B cell (primary cell): ENCODE data around the gene SWT1.

ENCODE experiments used
- EZH2 ChIP-seq: IDR thresholded peaks from 2 replicates; pipeline ENCODE4 v1.6.1; 2012; ENCODE audit warnings: borderline replicate concordance, low read depth, mild to moderate bottlenecking, moderate library complexity, low read length; ENCODE audit not compliant: insufficient read depth, poor library complexity, severe bottlenecking
- TF ChIP-seq, protein P1 (sequence below): fragments of 200-600 bp; IDR thresholded peaks from one replicate; pipeline ENCODE4 v1.8.0; 2022; ENCODE audit warnings: antibody characterized with exemption, mild to moderate bottlenecking

DNA sequence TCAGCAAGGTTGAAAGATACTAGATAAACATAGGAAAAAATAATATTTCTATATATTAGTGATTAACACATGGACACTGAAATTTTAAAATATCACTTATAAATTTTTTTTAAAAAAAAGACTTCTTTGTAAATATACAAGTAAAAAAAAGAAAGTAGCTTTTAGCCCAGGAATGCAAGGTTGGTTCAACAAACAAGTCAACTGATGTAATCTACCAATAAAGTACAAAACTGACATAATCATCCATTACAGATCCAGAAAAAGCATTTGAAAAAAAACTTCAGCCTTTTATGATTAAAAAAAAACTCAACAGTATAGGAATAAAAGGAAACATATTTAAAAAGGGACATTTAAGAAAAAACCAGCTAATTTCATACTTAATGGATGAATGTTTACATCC, 48.6 kb upstream of the SWT1 start:
- no peak for TF ChIP-seq EZH2
- TF ChIP-seq, protein P1, sequence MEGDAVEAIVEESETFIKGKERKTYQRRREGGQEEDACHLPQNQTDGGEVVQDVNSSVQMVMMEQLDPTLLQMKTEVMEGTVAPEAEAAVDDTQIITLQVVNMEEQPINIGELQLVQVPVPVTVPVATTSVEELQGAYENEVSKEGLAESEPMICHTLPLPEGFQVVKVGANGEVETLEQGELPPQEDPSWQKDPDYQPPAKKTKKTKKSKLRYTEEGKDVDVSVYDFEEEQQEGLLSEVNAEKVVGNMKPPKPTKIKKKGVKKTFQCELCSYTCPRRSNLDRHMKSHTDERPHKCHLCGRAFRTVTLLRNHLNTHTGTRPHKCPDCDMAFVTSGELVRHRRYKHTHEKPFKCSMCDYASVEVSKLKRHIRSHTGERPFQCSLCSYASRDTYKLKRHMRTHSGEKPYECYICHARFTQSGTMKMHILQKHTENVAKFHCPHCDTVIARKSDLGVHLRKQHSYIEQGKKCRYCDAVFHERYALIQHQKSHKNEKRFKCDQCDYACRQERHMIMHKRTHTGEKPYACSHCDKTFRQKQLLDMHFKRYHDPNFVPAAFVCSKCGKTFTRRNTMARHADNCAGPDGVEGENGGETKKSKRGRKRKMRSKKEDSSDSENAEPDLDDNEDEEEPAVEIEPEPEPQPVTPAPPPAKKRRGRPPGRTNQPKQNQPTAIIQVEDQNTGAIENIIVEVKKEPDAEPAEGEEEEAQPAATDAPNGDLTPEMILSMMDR = no peak
